GM18909 (cell line): ENCODE data around the gene CNP.

Experiments used
- ATAC-seq: cut with Tn5 transposase; IDR thresholded peaks from one replicate; pipeline ENCODE4 v1.9.1; 2021; ENCODE audit warnings: mild to moderate bottlenecking; ENCODE audit not compliant: unreplicated experiment, poor library complexity

CNP gene

DNA sequence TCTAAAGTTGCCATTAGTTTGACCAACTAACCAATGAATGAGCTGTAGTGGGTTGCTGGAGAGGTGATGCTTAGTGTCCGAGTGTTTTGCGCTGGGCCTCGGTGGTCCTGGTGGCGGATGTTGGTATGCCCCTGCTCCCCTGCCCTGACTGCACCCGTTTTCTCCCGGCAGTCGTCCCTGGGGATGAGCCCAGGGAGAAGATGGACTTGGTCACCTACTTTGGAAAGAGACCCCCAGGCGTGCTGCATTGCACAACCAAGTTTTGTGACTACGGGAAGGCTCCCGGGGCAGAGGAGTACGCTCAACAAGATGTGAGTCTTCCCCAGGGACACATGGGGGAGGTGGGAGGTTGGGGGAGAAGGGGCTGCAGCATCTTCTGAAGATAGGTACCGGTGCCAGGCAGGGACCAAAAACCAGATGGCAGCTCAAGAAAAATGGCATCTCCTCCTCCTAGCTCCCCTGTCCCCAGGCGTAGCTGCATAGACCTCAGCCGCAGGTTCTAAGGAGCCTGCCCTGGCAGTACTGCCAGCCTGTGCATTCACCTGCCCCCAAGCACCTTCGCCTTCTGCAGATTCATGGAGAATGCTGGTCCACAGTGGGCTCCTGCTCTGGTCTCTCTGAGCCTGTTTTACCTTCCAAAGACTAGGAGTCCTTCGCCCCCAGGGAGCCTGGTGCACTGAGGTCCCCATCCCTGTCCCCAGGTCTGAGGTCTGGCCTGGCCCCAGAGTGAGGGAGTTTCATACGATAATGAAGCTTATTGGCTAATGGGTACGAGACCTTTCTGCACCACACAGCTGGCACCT, 5.3 kb downstream of the CNP start:
- no peak for ATAC-seq

DNA sequence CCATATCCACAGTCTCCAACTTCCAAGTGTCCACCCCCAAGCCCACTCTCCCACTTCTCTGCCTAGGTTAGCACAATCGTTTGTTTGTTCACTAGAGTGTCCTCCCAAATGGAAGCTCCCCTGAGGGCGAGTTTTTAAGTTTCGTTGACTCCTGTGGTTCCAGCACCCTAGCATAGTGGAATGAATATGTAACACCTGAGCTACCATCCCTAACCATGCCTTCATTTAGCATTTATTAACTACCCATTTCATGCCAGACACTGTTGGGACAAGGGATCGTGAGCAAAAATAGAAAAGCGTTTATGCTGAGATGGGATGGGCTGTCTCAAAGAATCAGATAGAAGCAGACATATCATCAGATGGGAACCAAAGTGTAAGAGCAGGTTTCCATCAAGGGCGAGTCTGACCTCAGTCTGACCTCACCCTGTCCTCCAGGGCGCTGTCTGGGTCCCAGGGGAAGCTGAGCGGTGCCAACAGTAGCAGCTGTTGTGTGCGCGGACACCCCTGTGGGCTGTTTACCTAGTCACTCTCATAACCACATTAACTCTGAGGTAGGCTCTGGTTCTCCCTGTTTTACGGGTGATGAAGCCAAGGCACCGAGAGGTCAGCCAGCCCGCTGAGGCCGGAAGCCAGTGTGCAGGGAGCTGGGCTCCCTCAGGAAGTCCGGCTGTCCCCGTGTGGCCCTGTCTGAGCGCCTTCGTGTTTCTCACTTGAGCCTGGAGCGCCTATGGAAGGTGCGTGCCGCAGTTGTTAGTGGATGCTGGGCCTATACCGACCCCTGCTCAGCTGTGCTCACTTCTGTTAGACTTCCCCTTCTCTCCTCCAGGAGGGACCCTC, 6.2 kb downstream of the CNP start:
- no peak for ATAC-seq

DNA sequence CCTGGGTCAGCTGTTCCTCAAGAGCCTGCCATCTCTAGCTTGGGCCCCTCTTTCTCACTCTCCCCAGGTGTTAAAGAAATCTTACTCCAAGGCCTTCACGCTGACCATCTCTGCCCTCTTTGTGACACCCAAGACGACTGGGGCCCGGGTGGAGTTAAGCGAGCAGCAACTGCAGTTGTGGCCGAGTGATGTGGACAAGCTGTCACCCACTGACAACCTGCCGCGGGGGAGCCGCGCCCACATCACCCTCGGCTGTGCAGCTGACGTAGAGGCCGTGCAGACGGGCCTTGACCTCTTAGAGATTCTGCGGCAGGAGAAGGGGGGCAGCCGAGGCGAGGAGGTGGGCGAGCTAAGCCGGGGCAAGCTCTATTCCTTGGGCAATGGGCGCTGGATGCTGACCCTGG, 6.8 kb downstream of the CNP start:
- no peak for ATAC-seq

DNA sequence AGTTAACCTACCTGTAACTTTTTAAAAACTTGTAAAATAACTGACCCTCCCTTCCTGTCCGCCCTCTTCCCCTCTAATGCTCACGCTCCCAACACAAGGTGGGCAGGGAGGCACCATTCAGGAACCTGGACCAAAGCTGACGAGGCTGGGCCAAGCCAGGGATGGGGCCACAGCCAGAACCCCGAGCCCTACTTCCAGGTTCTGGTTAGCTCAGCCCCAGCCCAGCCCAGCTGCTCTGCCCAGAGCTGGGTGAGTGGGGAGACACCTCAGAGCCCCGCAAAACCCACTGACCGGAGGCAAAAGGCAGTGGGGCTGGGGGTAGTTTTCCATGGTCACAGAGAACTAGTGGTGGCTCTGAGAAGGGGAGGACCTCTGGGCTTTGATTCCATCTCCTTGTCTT, 7.4 kb downstream of the CNP start:
- ATAC-seq = no peak

DNA sequence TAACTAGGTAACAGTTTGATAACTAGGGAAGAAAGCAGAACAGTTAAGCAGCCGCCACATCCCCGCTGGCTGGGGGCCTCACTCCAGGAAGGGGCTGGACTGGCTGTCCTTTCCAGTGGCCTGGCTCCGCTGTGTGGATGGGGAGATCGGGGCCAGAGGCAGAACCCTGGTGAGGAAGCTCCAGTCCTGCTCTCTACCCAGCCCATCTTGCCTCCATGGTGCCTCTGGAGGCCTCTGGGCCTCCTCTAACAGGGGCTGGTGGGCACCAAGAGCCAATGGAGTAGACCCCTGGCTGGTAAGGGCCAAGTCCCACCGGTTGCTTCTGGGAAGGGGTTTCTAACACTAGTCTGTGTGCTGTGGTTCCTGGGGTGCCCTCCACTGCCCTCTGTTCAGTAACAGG, 8.1 kb downstream of the CNP start:
- ATAC-seq = no peak

- ATAC-seq = no peak
These were observed 8.8 kb downstream of the CNP start for GRCh38 chr17:41975099-41976083.

DNA sequence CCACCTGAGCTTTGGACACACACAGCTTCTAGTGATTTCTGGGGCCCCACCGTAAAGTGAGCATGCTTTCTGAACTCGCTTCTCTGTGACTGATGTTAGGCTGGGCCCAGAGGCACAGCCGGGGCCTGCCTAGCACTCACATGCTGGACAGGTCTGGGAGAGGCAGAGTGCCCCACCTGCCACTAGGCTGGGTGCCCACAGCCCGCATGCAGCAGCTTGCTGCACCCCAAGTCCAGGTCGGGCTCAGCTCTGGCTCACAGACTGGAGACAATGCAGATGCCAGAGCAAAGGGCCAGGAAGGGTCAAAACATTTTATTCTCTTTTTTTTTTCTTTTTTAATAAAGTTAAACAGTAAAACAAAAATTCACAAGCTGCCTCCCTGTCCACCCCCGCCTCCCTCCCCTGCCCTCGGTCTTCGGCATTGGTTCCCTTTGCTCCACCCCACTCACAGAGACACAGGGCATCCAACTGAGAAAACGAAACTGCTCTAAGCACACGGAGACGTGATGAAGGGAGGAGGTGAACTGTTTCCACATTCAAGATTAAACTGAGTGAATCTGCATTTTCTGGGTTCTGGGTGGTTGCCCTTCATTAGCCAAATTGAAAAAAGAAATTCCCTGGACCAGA, 9.7 kb downstream of the CNP start:
- ATAC-seq = no peak

GRCh38 chr17:41977991-41978390, 11.4 kb downstream of the CNP start:
- ATAC-seq = no peak

DNA sequence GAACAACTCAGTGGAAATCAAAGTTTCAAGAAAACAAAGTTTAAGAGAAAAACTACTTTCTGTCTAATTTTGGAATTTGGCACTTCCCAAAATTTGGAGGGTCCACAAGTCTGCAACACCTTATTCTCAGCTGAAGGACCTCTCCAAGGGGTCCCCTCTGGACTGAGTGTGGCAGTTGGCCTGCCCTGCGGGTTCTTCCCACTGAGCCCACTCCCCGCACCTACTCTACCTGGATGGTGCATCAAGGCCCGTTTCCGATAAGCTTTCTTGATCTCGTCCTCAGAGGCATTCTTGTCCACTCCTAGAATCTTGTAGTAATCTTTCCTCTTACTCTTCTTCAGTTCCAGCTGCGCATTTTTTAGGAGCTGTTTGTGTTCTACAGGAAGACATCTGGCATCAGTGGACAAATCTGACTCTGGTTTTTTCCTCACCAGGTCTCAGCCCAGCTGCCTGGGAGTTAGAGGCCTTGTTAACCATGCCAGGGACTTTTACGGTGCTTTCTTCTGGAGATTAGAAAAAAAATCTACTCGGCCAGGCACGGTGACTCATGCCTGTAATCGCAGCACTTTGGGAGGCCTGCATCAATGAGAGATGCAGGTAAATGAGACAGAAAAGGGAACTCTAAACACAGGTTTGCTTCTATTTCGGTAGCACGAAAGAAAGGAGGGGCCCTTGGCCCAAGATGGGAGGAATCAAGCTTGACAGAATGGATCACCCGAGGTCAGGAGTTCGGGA, 15.6 kb downstream of the CNP start:
- no peak for ATAC-seq

- no peak for ATAC-seq
These were observed 17.9 kb downstream of the CNP start for GRCh38 chr17:41984454-41984853.

DNA sequence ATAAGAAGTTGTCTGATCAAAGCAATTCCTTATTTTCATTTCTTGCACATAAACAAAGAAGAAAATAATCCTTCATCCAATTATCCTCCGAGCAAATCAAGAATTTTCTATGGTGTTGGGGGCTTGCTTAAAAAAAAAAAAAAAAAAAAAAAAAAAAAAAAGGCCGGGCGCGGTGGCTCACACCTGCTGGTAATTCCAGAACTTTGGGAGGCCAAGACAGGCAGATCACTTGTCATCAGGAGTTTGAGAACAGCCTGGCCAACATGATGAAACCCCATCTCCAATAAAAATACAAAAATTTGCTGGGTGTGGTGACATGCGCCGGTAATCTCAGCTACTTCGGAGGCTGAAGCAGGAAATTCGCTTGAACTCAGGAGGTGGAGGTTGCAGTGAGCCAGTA, 19.3 kb downstream of the CNP start:
- no peak for ATAC-seq

- no peak for ATAC-seq
These were observed 20.0 kb downstream of the CNP start for GRCh38 chr17:41986634-41987033.

- no peak for ATAC-seq
These were observed 21.0 kb downstream of the CNP start for GRCh38 chr17:41987642-41988041.

DNA sequence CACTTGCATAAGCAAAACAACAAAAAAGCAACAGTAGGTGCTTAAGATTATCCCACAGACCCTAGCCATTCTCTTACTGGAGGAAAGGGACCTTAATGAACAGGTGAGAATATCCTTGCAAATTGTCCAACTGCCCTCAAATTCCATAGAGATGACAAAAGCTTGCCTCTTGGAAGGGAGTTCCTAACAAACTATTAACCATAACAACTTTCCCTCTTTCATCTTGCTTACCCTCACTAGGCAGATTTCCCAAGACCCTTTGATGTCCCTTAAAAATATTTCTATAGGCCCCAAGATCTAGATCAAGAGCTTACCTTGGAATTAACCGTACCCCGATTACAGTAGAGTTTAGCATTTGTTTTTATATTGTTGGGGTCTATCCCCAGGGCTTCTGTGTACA, 21.8 kb downstream of the CNP start:
- ATAC-seq = no peak

GRCh38 chr17:41989702-41990419, 23.3 kb downstream of the CNP start:
- no peak for ATAC-seq

GRCh38 chr17:41992576-41992975, 26.0 kb downstream of the CNP start:
- no peak for ATAC-seq

DNA sequence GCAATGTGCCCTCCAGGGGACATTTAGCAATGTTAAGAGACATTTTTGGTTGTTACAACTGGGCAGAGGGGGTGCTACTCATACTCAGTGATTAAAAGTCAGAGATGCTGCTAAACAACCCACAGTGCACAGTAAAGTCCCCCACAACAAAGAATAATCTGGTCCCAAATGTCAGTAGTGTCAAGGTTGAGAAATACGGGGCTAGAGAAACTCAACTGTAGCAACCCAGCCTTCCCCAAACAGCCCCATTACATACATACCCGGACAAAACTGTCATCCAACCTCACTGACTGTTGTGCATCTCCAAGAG, 30.2 kb downstream of the CNP start:
- no peak for ATAC-seq

DNA sequence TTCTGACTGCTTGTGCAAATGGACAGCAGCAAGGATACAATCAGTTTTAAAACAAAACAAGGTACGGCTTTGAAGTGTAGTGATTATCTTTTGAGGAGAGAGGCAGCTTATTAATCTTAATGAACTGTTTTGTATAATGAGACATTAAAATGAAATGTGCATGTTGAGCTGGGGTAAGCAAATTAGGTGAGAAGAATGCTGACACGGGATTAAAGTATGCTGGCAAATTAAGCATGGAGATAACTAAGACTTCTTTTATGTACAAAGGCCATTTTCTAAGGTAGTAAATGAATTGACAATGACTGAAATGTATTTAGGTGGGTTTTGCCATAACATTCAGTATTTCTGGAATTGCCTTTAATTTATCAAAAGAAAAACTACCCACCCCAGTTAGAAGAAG, 31.9 kb downstream of the CNP start:
- ATAC-seq = no peak
